Endothelial cell of umbilical vein (primary cell): ENCODE measurements around the gene ZNF511.

ENCODE experiments used
- FOS ChIP-seq: IDR thresholded peaks from 2 replicates; pipeline ENCODE4 v1.6.1; 2011; ENCODE audit warnings: mild to moderate bottlenecking, low read length, moderate library complexity, borderline replicate concordance; ENCODE audit not compliant: insufficient read depth
- MYC ChIP-seq: IDR thresholded peaks from one replicate; pipeline ENCODE4 v1.6.1; 2011; ENCODE audit warnings: mild to moderate bottlenecking, low read depth, low read length
- TF ChIP-seq, protein P1 (sequence below), 2 donors: IDR thresholded peaks; 1 replicate in 1 of 2; 2 replicates in 1 of 2; pipeline ENCODE4 v1.5.1; 2011; ENCODE audit warnings: low read length in 2 of 2, mild to moderate bottlenecking in 2 of 2, moderate library complexity in 2 of 2, control low read depth in 1 of 2, inconsistent platforms in 1 of 2, low read depth in 1 of 2; ENCODE audit not compliant: insufficient read depth in 1 of 2; ENCODE audit errors: extremely low read depth in 1 of 2

DNA sequence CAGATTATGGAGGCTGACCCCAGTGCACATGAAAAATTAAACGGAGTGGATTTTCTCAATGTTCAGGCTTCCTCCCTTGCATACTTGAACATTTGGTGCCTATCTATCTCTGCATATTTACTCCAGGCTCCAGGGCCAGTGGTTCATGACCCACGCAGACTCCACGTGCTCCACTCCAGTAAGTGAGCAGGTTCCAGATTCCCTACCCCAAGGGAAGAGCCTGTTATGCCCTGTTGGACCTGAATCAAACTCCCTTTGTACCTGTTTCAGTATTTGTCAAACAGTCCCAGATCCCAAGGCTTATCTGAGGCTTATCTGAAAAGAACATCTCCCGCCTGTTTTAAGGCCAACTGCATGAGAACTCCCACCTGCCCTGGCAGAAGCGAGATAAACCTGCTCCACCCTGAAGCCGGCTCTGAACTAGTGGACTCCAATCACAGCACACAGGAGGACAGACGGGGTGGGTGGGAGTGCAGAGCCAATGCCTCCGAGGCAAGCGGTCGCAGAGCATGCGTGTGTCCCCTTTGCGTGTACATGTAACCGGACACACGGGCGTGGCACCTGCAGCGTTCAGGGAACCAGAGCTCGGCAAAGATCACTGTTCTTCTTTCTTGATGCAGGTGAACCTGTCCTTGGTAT, 51.4 kb downstream of the ZNF511 start:
- TF ChIP-seq, protein P1, sequence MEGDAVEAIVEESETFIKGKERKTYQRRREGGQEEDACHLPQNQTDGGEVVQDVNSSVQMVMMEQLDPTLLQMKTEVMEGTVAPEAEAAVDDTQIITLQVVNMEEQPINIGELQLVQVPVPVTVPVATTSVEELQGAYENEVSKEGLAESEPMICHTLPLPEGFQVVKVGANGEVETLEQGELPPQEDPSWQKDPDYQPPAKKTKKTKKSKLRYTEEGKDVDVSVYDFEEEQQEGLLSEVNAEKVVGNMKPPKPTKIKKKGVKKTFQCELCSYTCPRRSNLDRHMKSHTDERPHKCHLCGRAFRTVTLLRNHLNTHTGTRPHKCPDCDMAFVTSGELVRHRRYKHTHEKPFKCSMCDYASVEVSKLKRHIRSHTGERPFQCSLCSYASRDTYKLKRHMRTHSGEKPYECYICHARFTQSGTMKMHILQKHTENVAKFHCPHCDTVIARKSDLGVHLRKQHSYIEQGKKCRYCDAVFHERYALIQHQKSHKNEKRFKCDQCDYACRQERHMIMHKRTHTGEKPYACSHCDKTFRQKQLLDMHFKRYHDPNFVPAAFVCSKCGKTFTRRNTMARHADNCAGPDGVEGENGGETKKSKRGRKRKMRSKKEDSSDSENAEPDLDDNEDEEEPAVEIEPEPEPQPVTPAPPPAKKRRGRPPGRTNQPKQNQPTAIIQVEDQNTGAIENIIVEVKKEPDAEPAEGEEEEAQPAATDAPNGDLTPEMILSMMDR (IDR thresholded peaks at IDR 0.05; ENCODE audit: extremely low read depth in 1 of 2, insufficient read depth in 1 of 2, low read depth in 1 of 2, low read length in 2 of 2), result no peak
- TF ChIP-seq FOS, result no peak
- TF ChIP-seq MYC, result no peak
